ENCODE data around the gene RHEX.

The RHEX gene

GRCh38 chr1:206120406-206120805 lies 67.4 kb downstream of the RHEX start:
- DNase-seq = no peak

GRCh38 chr1:206121269-206121668 lies 68.3 kb downstream of the RHEX start:
- DNase-seq = no peak

GRCh38 chr1:206122686-206123085 lies 69.7 kb downstream of the RHEX start:
- no peak for DNase-seq

- no peak for DNase-seq
These were observed 72.4 kb downstream of the RHEX start for GRCh38 chr1:206125346-206125745.

DNA sequence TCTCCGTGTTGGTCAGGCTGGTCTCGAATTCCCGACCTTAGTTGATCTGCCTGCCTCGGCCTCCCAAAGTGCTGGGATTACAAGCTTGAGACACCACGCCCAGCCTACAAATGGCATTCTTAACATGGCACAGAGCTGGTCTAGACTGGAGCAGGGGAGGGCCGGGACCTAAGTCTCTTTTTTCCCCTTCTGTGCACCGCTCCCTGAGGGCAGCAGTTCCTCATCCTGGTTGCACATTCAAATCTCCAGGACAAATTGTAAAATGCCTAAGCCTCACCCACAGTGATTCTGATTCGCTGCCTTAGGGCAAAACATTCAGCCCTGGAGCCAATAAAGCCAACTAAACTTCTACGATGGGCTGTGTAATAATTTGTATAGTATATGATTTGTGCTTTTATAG lies 74.4 kb downstream of the RHEX start:
- DNase-seq = no peak

GRCh38 chr1:206128196-206128595 lies 75.2 kb downstream of the RHEX start:
- DNase-seq = no peak

DNA sequence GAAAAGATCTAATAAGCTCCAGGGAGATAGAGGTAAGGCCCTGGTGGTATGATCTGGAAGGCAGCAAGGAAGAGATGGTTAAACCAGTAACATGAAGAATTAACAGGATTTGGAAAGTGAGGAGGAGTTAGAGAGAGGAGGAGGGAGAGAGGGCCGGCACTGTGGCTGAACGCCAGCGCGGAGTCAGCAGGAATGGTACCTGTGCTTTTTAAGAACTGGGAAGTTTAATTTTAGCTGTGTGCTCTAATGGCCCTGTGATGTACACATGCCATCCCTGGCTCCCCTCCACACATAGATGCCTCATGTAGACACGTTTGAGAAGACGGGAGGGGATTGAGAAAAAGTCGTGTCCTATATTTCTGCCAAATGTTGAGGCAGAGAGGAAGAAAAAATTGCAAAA lies 78.1 kb downstream of the RHEX start:
- no peak for DNase-seq

GRCh38 chr1:206133751-206134415 lies 80.9 kb downstream of the RHEX start:
- no peak for DNase-seq

DNA sequence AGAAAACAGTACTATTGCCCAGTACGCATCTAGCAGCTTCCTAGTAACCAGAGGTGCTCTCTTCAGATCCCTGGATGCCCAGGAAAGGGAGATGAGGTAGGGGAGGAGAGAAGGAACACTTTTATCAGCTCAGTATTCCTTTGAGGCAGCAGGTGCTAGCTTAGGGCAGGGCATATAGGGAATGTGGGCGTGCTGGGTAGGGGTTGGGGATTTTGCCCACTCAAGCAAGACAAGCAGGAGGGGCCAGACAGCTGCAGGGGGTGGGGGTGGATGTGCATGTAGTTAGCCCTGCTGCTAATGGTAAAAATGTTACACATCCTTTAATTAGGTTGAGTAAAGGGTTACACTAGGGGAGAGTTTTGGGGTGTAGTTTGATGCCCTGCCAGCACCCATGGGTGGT lies 82.3 kb downstream of the RHEX start:
- DNase-seq = no peak

DNA sequence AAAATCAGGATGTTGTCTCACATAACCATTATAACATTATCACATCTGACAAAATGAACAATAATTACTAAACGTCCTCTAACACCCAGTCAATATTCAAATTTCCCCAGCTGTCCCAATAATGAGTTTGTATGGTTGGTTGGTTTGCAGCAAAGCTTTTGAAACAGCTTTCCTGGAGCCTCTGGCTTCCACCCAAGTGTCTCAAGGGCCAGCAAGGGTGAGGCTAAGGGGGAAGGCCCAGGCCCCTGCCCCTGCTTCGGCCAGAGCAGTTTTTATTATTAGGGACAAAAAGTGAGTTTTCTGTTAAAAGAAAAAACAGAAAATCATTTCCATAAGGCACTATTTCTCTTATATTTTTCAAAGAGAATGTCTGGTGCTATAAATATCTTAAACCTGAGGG lies 83.3 kb downstream of the RHEX start:
- DNase-seq = no peak

GRCh38 chr1:206142011-206142410 lies 89.0 kb downstream of the RHEX start:
- no peak for DNase-seq

DNA sequence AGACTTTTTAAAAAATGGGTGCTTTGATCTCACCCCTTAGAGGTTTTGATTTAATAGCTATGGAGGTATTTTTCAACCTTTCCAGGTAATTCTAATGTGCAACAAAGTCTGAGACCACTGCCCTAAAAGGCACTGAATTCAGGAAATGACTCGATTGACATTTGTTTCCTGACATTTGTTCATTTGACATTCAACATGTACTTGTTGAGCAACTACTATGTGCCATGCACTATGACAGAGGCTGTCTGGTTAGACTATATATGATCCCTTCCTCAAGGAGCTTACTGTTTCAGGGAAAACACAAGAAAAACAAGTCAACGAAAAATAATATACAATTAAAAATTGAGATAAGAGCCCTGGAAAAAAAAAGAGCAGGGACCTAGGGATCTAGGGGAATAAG lies 89.8 kb downstream of the RHEX start:
- no peak for DNase-seq

DNA sequence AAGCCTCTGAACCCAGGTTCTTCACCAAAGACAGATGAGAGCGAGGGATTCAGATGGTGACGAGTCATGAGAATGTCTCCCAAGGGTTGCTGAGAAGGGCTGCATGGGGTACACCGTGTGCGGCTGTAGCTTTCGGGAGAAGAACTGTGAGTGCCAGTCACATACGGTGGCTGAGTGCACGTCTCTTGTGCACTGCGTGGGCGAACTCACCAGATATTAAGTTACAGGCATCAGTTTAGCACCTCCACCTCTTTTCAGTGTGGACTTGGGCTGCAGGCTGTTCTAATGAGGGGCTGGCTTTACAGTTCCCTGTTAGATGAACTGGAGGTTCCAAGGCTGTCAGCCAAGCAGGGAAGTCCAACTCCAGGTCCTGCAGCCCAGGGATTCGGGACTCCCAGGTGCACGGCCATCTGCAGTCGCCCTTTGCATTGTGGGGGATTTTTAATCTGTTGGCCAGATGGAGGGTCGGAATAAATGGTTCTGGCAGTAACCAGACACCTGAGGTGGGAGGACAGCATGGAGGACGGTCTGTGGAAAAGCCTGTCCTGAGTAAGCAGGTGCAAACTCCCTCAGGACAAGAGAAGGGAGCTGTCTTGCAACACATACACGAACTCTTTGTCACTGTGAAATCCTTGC lies 90.7 kb downstream of the RHEX start:
- no peak for DNase-seq

- no peak for DNase-seq
These were observed 91.6 kb downstream of the RHEX start for GRCh38 chr1:206144605-206145004.

DNA sequence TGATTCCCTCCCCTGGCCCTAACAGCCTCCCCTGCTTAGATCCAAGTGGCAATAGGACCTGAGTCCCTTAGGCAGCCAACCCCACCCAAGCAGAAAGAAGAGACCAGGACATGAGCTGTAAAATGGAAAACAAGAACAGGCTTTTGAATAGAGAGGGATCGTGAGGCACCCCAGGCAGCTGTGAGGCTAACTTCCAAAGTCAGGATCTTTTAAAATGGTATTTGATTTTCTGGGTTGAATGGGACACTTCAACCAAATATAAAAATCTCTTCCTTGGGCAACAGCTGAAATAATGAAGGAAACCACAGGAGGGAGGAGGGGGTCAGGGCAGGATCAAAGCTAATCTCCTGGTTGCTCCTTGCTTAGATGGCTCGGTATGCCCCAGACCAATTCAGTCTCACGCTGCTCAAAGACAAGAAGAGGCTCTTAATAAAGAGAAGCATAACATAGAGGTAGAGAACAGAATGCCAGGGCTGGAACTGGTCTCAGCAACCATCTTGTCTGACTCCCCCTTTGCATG lies 92.9 kb downstream of the RHEX start:
- no peak for DNase-seq

Data from stimulated activated CD4-positive, alpha-beta T cell treated with anti-CD3 and anti-CD28 coated beads, Interleukin-4, amount 100 ng/mL, for 4 hours (primary cell).